Motor neuron (in vitro differentiated cells): ENCODE measurements around the gene NFE2. TPM values are rescaled to one million over a fixed set of nuclear protein-coding genes. Genes with fewer than 3 reads are reported as not detected.

ENCODE experiments used
- ATAC-seq, 8 experiments: fragments of 200-7000 bp; cut with Tn5 transposase; replicated peaks in 6 of 8; 2 replicates each; pipeline ENCODE4 v1.8.0; 2021; ENCODE audit warnings: mild to moderate bottlenecking in 8 of 8, moderate library complexity in 8 of 8
- H3K27ac ChIP-seq, 2 donors: fragments of 250-450 bp; sonication (Bioruptor Pico); 2 replicates each; pipeline ENCODE4 v1.9.0; 2021; ENCODE audit warnings: antibody characterized with exemption in 2 of 2, mild to moderate bottlenecking in 2 of 2, moderate library complexity in 1 of 2
- H3K4me1 ChIP-seq, 2 donors: fragments of 250-450 bp; sonication (Bioruptor Pico); replicated peaks in 1 of 2; 2 replicates each; pipeline ENCODE4 v1.6.1; 2021; ENCODE audit warnings: antibody characterized with exemption in 2 of 2, mild to moderate bottlenecking in 2 of 2, moderate library complexity in 1 of 2
- H3K4me3 ChIP-seq, 5 donors: fragments of 250-450 bp; sonication (Bioruptor Pico); 2 replicates each; pipeline ENCODE4 v1.9.0; 2021; ENCODE audit warnings: antibody characterized with exemption in 5 of 5, mild to moderate bottlenecking in 5 of 5, moderate library complexity in 4 of 5
- WGBS, 10 experiments: fragments of 450-650 bp; shearing (Covaris generic); methylation state at CpG; one replicate each; pipeline ENCODE4 v1.0.0; 2022; 5-methylcytosine and 5-hydroxymethylcytosine counted together
- in situ Hi-C, 9 experiments: fragments of 400-800 bp; cut with MboI; loops; one replicate each; pipeline ENCODE4 v1.15.0; 2021; ENCODE audit warnings: low sequenced_read_pairs in 9 of 9, low pct_unique_long_range_greater_than_20kb in 2 of 9; ENCODE audit not compliant: unreplicated experiment in 9 of 9
- total RNA-seq, 8 experiments: library from RNA; unstranded; fragments of 300-600 nt; gene quantifications; 2 replicates each; pipeline versions ENCODE4 v1.2.3 to v1.2.4, GENCODE V29; 2022

The NFE2 gene
- total RNA-seq, 8 experiments from 2014 or later: 0.08 to 17.8 (median 1.6) TPM; not detected in 1

GRCh38 chr12:54246011-54246641 lies 54.7 kb downstream of the NFE2 start:
- Histone ChIP-seq H3K4me1 (peaks cover 0 to 2% of the 10 kb centered on the region in 2 donors), H3K4me3 (no peak overlapping the region), H3K27ac (no peak overlapping the region)
- no peak for ATAC-seq
- in situ Hi-C loops: no loop called here
- WGBS, 10 experiments: 87 to 100% (median 99%) methylated on average over 1 to 5 of the region's 6 CpGs; no CpG with 5 or more reads in 2 of the 10 experiments

Other genes with a start within 250 kb of the NFE2 start
- 10 to 100 TPM in 7 of 8 experiments, 1 to 10 TPM in 1; 9.5 to 73.9 (median 40.4) TPM for gene HOXC4, start 247.2 kb downstream of the NFE2 start, total RNA-seq
- 10 to 100 TPM; 22.7 to 55.9 (median 32.2) TPM for gene SMUG1, start 112.0 kb downstream of the NFE2 start, total RNA-seq
- gene CBX5, start 20.9 kb downstream of the NFE2 start, total RNA-seq: 100 to 1,000 TPM in 2 of 8 experiments, 10 to 100 TPM in 6; 20.8 to 172 (median 79.4) TPM
- gene HNRNPA1, start 20.3 kb downstream of the NFE2 start, total RNA-seq: 1,000 to 10,000 TPM in 6 of 8 experiments, 100 to 1,000 TPM in 2; 737 to 3,366 (median 1,605) TPM
- gene COPZ1, start 24.1 kb upstream of the NFE2 start, total RNA-seq: 100 to 1,000 TPM; 117 to 152 (median 133) TPM
- under 1 TPM in 7 of 8 experiments, not detected in 1; 0.14 to 0.76 (median 0.31) TPM for gene GPR84, start 63.5 kb upstream of the NFE2 start, total RNA-seq
- 1 to 10 TPM; 1.3 to 8.6 (median 3.7) TPM for gene ZNF385A, start 83.7 kb upstream of the NFE2 start, total RNA-seq
- 10 to 100 TPM in 4 of 8 experiments, 1 to 10 TPM in 2, under 1 TPM in 2; 0.22 to 64.3 (median 15.5) TPM for gene ITGA5, start 118.3 kb upstream of the NFE2 start, total RNA-seq
- gene GTSF1, start 172.6 kb upstream of the NFE2 start, total RNA-seq: under 1 TPM in 2 of 8 experiments, not detected in 6; 0.50 to 0.71 TPM
- 1 to 10 TPM in 3 of 8 experiments, under 1 TPM in 5; 0.11 to 3.3 (median 0.54) TPM for gene NCKAP1L, start 196.7 kb upstream of the NFE2 start, total RNA-seq
- 1 to 10 TPM in 7 of 8 experiments, under 1 TPM in 1; 0.46 to 6.8 (median 2.9) TPM for gene PDE1B, start 248.6 kb upstream of the NFE2 start, total RNA-seq